ENCODE results near the gene FRMD4A. TPM values are rescaled to one million over a fixed set of nuclear protein-coding genes. Genes with fewer than 3 reads are reported as not detected.

FRMD4A gene
- total RNA-seq, 1 experiment from 2014 or later: not detected

DNA sequence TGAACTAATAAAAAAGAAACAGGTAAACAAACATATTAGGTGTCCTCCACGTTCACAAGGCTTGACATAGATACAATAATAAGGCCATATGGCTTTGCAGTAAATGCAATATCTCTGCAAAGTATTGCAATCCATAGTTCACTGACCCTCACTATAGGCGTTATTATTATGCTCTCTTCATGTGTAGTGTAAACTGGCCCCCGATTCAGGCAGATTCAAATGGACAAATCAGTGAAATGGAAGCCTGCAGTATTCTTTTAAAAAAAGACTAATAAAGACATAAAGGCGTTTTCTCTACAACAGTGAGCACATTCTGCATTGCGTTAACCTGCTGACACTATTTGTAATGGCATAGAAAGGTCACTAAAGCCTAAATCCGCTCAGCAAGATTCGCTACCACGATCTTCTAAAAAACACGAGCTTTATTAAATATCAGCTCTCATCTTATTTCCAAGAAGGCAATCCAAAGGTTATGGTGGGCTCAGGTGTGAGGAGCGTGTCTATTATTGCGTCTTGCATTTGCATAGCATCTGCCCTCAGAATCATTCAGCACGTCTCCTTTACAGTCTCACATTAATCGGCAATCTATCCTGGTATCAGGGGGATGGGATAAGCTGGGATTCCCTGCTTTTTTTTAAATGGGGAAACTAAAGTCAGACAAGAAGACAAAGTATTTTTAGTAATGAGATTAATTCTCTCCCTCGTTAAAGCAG is 36.2 kb downstream of the FRMD4A start:
- DNase-seq (ENCODE audit: low spot score): no peak

DNA sequence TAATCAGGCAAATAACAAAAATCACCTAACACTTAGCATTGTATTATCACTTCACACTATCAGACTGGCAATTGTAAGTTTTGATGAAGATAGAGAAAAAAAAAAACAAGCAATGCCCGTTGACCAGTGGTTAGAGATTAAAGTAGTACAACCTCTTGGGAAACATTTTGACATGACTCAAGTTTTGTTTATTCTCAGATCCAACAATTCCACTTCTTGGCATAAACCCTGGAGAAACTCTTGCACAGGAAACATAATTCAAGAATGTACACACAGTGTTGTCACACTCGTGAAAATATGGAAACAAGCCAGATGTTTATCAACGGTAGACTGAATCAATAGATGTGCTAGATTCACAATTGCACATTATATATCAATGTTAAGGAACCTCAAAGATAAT is 37.2 kb downstream of the FRMD4A start:
- DNase-seq (ENCODE audit: low spot score): no peak

DNA sequence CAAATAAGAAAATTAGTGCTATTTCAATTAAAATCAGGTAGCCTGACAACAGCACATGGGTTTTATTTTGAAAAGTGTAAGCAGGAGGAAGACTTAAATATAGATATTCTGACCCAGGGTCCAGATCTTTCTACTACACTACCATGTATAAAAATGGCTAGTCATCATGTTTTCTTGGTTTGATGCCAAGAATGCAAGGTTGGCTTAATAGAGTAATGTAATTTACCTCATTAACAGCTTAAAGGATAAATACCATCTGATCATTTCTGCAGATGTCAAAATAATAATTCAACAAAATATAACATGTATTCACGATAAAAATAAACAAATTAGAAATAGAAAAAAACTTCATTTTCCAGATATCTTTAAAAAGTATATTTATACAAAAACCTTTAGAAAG is 39.4 kb downstream of the FRMD4A start:
- DNase-seq (ENCODE audit: low spot score): no peak

DNA sequence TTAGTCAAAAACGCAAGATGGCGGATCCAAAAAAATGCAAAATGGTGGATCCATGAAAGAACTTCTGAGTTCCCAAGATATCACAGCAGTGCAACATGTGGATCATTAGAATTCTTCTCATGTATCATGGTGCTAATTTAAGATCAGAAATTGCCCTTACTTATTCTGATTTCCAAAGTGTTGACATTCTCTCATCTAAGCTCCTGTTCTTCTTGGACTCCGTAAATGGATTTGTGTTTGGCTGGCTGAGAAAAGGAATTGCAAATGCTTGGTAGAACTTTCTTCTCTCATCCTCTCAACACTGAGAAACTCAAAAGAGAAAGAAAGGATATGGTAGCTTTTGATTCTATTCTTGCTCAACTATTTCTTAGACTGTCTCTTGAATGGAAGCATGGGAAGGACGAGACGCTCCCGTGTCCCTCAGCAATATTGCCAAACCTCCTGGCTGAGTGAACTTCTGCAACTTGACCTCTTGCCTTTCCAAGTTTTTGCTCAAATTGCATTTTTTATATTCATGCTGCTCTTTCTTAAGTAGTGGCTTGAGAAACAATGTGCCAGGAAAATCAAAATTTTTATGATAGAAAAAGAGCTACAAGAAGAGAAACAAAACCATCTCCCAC is 44.7 kb downstream of the FRMD4A start:
- no peak for DNase-seq (ENCODE audit: low spot score)

DNA sequence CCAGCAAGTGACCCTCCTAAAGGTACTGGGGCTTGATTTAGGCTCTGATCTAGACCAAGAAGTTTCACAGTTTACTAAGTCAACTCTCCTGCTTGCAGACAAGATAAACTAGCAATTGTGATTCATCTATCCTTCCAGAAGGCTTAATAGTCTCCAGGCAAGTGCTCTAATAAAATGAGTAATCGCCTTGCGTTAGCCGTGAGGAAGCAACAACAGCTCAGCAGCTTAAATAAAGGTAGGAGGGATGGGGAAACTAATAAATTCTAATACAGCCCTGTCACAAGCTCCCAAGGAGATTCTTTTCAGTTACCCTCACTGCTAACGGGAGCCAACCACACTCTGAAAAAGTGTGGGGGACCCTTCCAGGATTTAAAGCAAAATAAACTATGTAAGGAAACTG is 48.4 kb downstream of the FRMD4A start:
- DNase-seq (ENCODE audit: low spot score): no peak

DNA sequence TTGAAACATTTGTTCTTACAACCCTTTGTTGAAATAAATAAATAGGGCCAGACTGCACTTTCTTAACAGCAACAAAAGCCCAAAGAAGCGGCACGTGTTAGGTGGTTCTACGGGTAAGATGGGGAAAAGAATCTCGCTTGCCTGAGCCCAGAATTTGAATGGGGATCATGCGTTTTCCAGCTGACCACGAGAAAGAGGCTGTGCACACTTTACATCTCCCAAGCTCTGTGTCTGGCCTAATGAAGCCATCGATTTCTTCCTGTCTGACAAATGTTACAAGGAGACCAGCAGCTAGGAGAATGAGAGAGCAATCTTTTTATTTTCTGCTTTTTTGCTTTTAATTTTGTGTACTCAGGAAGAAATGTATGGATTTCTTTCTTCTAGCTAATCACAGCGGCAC is 52.2 kb downstream of the FRMD4A start:
- DNase-seq (ENCODE audit: low spot score): no peak

DNA sequence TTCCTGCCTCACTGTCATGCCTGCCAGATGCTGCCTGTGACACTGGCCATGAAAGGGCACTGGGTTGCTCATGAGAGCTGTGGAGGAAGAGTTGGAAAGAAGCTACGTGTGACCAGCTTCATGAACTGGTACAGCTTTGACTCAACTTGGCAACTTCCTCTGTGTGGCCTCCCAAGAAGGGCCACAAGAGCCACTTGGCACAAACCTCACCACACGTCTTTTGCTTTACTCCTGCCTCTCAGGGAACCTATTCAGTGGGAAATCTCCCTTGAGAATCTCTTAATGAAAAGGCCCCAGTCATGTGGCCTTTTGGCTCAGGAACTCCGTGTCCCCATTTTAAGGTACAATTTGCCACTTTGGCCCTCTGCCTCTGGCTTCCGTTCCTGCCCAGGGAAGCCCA is 54.5 kb downstream of the FRMD4A start:
- no peak for DNase-seq (ENCODE audit: low spot score)

DNA sequence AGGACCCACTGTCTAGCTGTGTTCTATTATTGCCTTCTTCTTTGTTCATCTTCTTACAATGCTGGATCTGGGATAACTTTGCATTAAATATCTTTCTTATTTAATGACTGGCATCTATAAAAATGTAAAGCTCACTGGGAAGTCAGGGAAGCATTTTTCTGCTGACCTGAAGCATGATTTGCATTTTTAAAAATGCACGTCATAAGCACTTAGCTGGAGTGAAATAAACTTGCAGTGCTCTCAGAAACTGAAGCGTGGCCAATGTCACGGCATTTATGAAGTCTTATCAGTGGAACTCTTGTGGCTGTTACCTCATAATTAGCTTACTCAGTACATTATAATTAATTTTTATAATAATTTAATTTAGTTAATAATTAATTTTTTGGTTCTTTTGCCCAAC is 59.1 kb downstream of the FRMD4A start:
- DNase-seq (ENCODE audit: low spot score): no peak

DNA sequence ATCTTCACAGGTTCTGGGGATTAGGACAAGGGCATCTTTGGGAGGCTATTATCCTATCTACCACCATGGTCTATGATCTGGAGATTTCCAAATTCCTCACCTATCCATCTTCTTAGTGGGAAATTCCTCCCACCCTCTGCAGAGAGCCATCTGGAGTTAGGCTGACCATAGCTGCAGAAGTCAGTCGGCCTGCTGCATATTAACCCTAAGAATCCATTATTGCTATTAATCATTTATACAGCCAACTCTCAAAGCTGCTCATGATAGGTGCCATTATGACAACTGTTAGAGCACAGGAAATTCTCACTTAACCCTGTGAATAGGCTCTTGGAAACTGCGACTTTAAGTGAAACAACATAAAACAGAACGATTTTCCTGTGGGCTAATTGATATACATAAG is 60.4 kb downstream of the FRMD4A start:
- no peak for DNase-seq (ENCODE audit: low spot score)

DNA sequence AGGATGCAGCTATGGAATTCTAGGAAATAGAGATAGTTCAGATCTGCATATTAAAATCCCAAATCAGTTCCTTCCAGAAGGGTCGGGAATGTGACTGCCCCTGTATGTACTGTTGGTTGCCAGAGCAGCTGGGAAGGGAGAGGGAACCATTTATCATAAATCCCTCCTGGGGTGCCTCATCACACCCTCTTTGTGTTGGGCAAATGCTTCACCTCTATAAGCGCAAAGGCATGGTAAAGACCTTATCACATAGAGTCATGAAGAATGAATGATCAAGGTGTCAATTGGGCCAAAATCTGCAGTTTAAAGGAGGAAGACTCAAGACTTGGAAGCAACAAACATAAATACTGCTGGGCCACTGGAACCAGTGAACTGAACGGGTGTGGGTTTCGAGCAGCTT is 65.0 kb downstream of the FRMD4A start:
- DNase-seq (ENCODE audit: low spot score): no peak

DNA sequence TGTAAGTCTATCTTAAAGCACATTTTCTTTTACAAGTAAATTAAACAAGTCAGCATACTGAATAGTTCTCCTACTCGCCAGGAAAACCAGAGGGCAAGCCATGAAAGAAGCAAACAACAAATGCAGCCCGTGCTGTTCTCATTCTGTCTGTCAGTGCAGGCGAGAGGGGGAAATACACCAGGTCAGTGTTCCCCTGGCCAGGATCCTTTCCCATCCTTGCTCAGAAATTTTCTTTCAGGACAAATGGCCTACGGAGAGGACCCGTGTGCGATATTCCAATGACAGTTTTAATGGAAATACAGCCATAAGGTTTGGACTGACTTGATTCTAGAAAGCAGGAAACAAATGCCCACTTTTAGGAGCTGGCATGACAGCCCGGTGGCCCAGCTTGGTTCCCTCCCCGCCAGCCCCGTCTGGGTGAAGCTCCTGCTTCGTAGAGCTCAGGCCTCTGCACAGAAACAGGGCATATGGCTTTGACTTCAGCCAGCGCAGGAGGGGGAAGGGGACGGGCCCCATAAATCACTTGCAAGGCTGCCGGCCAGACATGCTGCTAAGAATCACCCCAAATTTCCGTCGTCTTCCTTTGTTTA is 67.8 kb downstream of the FRMD4A start:
- no peak for DNase-seq (ENCODE audit: low spot score)

DNA sequence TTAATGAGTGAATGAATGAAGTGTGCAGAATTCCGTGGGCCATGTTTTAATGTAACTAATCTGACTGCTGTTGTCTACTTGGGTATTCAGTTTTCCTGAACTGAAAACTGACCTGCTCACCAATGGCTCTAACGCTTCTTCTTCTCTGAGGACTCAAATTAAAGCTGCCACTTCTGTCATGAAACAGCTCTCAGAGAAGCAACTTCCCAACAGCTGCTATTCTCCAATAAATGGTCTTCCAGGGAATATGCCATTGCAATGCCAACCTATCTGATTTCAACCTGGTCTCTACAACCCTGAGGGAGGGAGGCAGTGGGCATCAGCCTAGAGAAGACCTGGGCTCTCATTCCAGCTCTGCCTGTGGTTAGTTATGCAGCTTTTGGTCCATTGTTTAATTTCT is 69.4 kb downstream of the FRMD4A start:
- DNase-seq (ENCODE audit: low spot score): no peak

DNA sequence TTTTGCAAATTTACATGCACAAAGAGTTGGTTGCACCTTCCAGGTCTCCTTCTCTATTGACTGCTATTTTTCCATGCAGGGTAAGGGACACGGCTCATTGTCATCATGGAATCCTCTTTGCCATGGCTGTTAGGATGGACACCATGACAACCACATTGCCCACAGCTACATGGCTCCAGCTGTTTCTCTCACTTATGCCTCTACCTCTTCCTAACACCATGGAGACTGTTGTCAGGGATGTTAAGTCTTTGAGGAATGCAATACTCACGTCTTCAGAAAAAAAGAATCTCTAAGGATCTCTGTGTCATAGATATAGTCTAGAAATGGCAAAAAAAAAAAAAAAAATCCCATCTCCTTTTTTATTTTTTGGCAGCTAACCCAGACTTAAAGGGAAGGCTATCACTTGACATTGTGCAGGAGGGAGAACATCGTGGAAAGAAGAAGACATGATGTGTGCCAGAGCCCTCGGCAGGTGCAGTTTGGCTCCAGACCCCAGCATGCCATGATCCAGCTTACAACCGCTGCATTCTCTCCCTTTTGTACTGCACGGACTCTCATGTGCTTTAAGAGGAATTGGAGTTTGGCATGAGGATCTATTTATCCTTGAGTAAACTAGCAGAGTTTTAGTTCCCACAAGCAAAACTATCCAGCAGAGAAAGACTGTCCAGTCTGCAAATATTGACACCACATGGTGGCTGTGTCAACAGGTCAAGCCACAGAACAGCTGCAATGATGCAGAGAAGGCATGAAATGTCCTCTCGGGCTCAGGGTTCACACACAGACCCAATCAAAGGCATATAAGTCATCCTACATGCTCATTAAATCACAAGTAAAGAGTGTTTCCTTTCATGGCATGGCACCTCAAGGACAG is 70.8 kb downstream of the FRMD4A start:
- DNase-seq (ENCODE audit: low spot score): no peak

DNA sequence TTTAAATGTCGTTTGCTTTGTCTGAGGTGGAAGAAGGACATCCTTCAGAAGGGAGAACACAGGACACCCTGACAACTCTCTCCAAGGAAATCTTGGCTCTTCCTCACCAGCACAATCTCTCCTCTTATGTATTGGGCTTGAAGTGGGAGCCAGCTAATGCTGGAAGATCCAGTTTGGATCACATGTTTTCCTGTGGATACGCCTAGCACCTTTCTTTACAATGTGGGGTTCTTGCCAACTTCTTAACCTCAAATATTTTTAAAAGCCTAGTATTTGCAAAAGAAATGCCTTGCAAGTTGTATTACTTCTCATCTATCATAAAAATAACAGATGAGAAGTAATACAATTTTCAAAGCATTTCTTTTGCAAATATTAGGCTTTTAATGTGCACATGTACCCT is 76.4 kb downstream of the FRMD4A start:
- no peak for DNase-seq (ENCODE audit: low spot score)

DNA sequence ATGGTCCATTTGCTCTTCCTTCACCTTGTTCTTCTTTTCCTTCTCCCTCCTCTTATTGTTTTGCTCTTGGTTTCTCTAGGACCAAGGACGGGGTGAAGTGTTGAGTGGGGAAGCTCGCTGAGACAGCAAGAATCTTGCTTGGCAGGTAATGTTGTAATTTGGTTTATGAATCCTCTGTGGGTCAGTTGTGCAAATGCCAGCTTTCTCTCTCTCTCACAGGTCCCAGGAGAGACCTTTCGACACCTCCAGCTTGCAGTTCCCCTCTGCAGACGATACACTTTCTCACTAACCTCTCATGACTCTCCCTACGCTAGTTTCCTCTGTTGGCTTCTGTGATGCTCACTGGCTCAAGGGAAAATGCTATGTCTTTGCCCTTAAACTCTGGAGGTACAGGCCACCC is 77.0 kb downstream of the FRMD4A start:
- DNase-seq (ENCODE audit: low spot score): no peak

DNA sequence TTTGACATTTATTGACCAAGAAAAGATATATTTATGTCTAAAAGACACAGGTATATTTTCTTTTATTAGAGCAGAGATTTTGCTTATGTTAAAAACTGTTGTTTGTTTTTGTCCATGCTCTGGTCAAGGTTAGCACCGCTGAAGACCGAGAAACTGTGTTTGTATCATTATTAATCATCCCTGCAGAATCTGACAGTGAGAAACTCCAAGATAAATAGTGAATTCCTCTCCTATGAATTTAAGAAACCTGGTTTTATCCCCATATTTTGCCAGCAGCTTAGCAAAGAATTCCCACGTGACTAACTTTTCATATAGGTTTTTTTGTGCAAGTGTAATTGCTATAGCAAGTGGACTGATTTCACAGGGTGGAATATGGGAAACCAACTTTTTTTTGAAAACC is 77.6 kb downstream of the FRMD4A start:
- DNase-seq (ENCODE audit: low spot score): no peak

DNA sequence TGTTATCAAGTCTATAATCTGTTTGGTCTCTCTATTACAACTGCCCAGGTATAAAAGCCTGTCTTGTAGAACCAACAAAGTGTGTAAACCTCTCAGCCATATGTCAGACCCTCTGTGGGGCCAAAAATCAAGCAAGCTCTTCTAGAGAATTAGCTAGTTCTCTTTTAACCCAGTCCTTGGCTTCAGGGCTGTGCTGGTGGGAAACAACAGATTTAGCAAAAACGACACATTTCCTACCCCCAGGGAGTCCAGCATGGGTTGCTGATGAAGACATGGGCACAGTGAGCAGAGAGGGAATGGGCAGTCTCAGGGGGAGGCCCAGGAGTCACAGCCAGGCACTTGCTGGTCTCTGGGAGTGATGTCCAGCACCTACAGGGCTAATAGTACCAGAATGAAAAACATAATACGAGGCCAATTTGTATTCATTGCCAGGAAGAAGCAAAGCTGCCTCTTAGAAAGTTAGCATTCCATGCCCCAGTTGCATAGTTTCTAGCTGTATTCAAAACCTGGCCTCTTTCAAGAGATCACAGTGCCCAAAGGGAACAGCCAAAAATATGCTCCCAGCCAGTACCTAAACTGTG is 80.1 kb downstream of the FRMD4A start:
- no peak for DNase-seq (ENCODE audit: low spot score)

DNA sequence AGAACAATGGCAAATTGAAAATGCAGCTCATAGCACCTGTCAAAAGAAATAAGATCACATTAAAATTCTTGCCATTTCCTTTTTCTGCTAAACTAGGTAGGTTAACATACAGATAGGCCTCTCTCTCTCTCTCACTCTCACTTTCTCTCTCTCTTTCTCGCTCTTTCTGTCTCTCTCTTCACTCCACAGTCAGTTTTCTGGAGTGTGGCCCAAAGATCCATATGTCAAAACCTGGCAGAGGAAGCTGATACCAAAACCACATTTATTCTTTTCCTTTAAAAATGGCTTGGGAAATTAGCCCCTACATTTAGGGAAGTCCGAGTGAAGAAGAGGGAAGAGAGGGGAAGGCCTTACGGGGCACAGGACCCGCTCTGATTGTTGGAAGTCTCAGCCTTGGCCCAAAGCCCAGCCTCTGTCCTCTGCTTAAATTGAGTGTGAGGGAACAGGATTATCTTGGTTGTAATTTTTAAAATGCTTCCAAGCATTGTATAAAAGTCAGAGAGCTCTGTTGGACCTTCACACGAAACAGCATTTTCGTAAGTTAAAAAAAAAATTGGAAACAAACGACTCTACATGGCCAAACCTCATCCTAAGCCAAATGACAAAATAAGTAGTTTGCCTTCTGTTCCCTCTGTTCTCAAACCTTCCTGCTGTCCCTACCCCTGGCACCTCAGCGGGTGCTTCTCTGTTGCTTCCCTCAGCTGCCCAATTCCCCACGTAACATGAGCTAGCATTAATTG is 83.2 kb downstream of the FRMD4A start:
- no peak for DNase-seq (ENCODE audit: low spot score)

DNA sequence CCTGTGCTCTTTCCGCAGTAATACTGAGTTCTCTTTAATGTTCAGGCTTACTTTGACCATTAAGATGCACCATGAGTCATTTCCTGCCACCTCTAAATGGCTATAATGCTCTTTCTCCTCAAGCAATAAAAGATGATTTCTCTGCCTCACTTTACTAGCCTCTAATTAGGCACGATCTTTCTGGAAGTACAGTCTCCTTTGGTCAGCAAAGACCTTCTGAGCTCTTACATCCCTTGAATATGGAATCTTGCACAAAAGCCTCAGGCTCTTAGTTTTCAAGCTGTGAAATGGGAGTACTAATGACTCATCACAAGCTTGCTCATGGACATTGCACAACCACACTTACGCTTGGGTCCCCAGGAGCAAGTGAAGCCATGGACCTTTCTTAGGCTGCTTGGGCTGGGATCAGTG is 85.9 kb downstream of the FRMD4A start:
- peak; percentile 2 for DNase-seq (ENCODE audit: low spot score)

DNA sequence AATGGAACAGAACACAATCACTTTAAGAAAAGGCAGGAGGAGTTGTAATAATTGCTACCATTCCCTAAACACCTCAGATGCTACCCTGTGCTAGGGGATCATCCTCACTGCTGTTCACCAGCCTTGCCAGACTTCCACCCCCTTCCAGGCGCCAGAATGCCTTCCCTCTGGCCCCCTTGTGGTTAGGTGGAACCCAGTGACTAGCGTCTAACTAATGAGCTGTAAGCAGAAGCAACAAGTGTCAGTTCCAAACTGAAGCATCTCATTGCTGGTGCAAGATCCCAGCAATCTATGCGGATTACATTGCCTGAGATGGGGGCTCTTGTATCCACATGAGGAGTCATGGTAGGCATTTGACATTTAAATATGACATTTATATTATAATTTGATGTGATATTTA is 86.6 kb downstream of the FRMD4A start:
- no peak for DNase-seq (ENCODE audit: low spot score)

DNA sequence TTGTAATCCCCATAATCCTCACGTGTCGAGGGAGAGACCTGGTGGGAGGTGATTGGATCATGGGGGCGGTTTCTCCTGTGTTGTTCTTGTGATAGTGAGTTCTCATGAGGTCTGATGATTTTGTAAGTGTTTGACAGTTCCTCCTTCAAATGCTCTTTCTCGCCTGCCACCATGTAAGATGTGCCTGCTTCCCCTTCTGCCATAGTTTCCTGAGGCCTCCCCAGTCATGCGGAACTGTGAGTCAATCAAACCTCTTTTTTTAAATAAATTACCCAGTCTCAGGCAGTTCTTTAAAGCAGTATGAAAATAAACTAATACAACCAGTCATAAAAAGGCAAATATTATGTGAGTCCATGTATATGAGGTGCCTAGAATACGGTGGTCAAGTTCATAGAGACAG is 87.5 kb downstream of the FRMD4A start:
- no peak for DNase-seq (ENCODE audit: low spot score)

Data from HT-29 (cell line).